SU-DHL-6 (cell line): ENCODE measurements around the gene JADE2.

Experiments used
- H2AFZ ChIP-seq: fragments of 200-600 bp; sonication (generic); 2 replicates; pipeline ENCODE4 v1.6.1; 2014; ENCODE audit warnings: low read depth, mild to moderate bottlenecking, moderate library complexity, mixed read lengths, antibody characterized with exemption, low read length; ENCODE audit not compliant: severe bottlenecking
- H3F3A ChIP-seq: fragments of 200-600 bp; shearing (Covaris generic); 2 replicates; pipeline ENCODE4 v1.6.0; 2016; ENCODE audit warnings: antibody characterized with exemption, mild to moderate bottlenecking; ENCODE audit not compliant: insufficient read depth
- H3K27ac ChIP-seq: fragments of 200-600 bp; sonication (generic); 2 replicates; pipeline ENCODE4 v1.5.1; 2016; ENCODE audit warnings: low read depth, mild to moderate bottlenecking, low read length, moderate library complexity, mixed read lengths
- H3K27me3 ChIP-seq: fragments of 200-600 bp; sonication (generic), shearing (Covaris generic); 2 replicates; pipeline ENCODE4 v1.6.0; 2014; ENCODE audit warnings: mild to moderate bottlenecking, low read length
- H3K36me3 ChIP-seq: fragments of 200-600 bp; sonication (generic); 2 replicates; pipeline ENCODE4 v1.6.1; 2014; ENCODE audit warnings: mild to moderate bottlenecking, low read length, mixed read lengths
- H3K4me2 ChIP-seq: fragments of 300-600, 200-600 bp; shearing (Covaris generic), sonication (generic); 2 replicates; pipeline ENCODE4 v1.6.0; 2014; ENCODE audit warnings: low read length, low read depth, mild to moderate bottlenecking; ENCODE audit not compliant: poor library complexity, severe bottlenecking
- H3K4me3 ChIP-seq: fragments of 200-600 bp; sonication (generic); 2 replicates; pipeline ENCODE4 v1.5.1; 2014; ENCODE audit warnings: antibody characterized with exemption, low read length, mild to moderate bottlenecking, mixed read lengths; ENCODE audit not compliant: insufficient read depth, poor library complexity, severe bottlenecking
- H3K79me2 ChIP-seq: fragments of 200-600 bp; sonication (generic); 2 replicates; pipeline ENCODE4 v1.6.1; 2014; ENCODE audit warnings: mild to moderate bottlenecking, low read length, moderate library complexity; ENCODE audit not compliant: insufficient read depth
- H3K9ac ChIP-seq: fragments of 200-600 bp; sonication (generic); 2 replicates; pipeline ENCODE4 v1.7.0; 2014; ENCODE audit warnings: mild to moderate bottlenecking, low read length
- H3K9me2 ChIP-seq: fragments of 200-600 bp; sonication (generic); replicated peaks from 2 replicates; pipeline ENCODE4 v1.6.1; 2014; ENCODE audit warnings: low read length; ENCODE audit not compliant: insufficient read depth
- H3K9me3 ChIP-seq: fragments of 200-600 bp; sonication (generic); 2 replicates; pipeline ENCODE4 v1.6.1; 2014; ENCODE audit warnings: low read length, mixed read lengths; ENCODE audit not compliant: insufficient read depth
- H4K20me1 ChIP-seq: fragments of 200-600 bp; sonication (generic); 2 replicates; pipeline ENCODE4 v1.6.1; 2014; ENCODE audit warnings: low read depth, mild to moderate bottlenecking, antibody characterized with exemption, low read length, moderate library complexity, mixed read lengths
- CTCF ChIP-seq: fragments of 200-600 bp; sonication (generic); IDR thresholded peaks from one replicate; pipeline ENCODE4 v1.5.1; 2017; ENCODE audit warnings: antibody characterized with exemption, mild to moderate bottlenecking, low read length, moderate library complexity; ENCODE audit not compliant: insufficient read depth, poor library complexity, severe bottlenecking
- EZH2phosphoT487 ChIP-seq: fragments of 200-600 bp; sonication (generic), shearing (Covaris generic); conservative IDR thresholded peaks from 2 replicates; pipeline ENCODE4 v1.6.1; 2018; ENCODE audit warnings: mild to moderate bottlenecking, antibody characterized with exemption, low read length, moderate library complexity, mixed read lengths

JADE2 gene

GRCh38 chr5:134506054-134507039 lies 19.1 kb upstream of the JADE2 start:
- no peak overlapping the region for H3K4me2 ChIP-seq
- H3K27me3 ChIP-seq = no peaks in the 10 kb centered on the region
- H3K9ac ChIP-seq = no peak overlapping the region
- no peaks in the 10 kb centered on the region for H4K20me1 ChIP-seq
- TF ChIP-seq EZH2phosphoT487 (no peak), CTCF (no peak)
- H2AFZ ChIP-seq = no peak overlapping the region
- H3K9me2 ChIP-seq = no peaks in the 10 kb centered on the region
- no peaks in the 10 kb centered on the region for H3K79me2 ChIP-seq
- H3F3A ChIP-seq = no peaks in the 10 kb centered on the region
- no peak overlapping the region for H3K4me3 ChIP-seq
- H3K36me3 ChIP-seq = no peaks in the 10 kb centered on the region
- no peak overlapping the region for H3K27ac ChIP-seq
- no peaks in the 10 kb centered on the region for H3K9me3 ChIP-seq

DNA sequence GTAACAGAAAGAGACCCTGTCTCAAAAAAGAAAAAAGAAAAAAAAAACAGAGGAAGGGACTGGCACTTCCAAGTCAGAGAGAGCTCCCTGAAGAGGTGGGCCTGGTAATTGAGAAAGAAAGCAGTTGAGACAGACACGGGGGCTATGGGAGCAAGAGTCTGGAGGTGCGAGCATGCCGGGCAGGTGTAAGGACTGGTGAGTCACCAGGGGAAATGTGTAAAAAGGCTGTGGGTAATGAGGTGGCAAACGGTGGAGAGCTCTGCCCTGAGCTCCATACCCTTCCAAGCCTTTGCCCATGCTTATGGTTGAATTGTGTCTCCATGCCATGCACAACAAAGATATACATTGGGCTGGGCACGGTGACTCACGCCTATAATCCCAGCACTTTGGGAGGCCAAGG lies 18.0 kb upstream of the JADE2 start:
- no peaks in the 10 kb centered on the region for H3F3A ChIP-seq
- H3K27me3 ChIP-seq = no peaks in the 10 kb centered on the region
- H3K79me2 ChIP-seq = no peaks in the 10 kb centered on the region
- no peak overlapping the region for H3K4me3 ChIP-seq
- no peak overlapping the region for H3K4me2 ChIP-seq
- H3K9ac ChIP-seq = no peak overlapping the region
- no peaks in the 10 kb centered on the region for H4K20me1 ChIP-seq
- H3K36me3 ChIP-seq = no peaks in the 10 kb centered on the region
- TF ChIP-seq EZH2phosphoT487 = no peak
- TF ChIP-seq CTCF = no peak
- H3K27ac ChIP-seq = no peak overlapping the region
- no peaks in the 10 kb centered on the region for H3K9me2 ChIP-seq
- no peak overlapping the region for H2AFZ ChIP-seq
- H3K9me3 ChIP-seq = no peaks in the 10 kb centered on the region

GRCh38 chr5:134508521-134509195 lies 16.8 kb upstream of the JADE2 start:
- no peaks in the 10 kb centered on the region for H3F3A ChIP-seq
- H3K79me2 ChIP-seq = no peaks in the 10 kb centered on the region
- H3K4me3 ChIP-seq = no peak overlapping the region
- H3K27me3 ChIP-seq = no peaks in the 10 kb centered on the region
- no peaks in the 10 kb centered on the region for H4K20me1 ChIP-seq
- H3K4me2 ChIP-seq = no peak overlapping the region
- no peaks in the 10 kb centered on the region for H3K9me2 ChIP-seq
- no peak for TF ChIP-seq CTCF
- no peaks in the 10 kb centered on the region for H3K36me3 ChIP-seq
- H3K9me3 ChIP-seq = no peaks in the 10 kb centered on the region
- H3K9ac ChIP-seq = no peak overlapping the region
- H3K27ac ChIP-seq = no peak overlapping the region
- H2AFZ ChIP-seq = no peak overlapping the region
